Keratinocyte (primary cell): Measurements from ENCODE around the gene DLG1. TPM values are rescaled to one million over a fixed set of nuclear protein-coding genes. Genes with fewer than 3 reads are reported as not detected.

ENCODE experiments used
- DNase-seq: peaks from one replicate; pipeline ENCODE4 v3.0.0-alpha.2; 2011; ENCODE audit warnings: low read depth, missing footprints, low spot score
- FAIRE-seq: peaks from 2 replicates; lab custom pipeline; 2011; peaks lifted over from hg19 to GRCh38; lab: Jason Lieb, UNC
- H2AFZ ChIP-seq: 2 replicates; pipeline ENCODE4 v1.6.0; 2012; ENCODE audit warnings: low read length, control low read depth, inconsistent platforms; ENCODE audit not compliant: control insufficient read depth
- H3K27ac ChIP-seq: 2 replicates; pipeline ENCODE4 v1.5.1; 2011; ENCODE audit warnings: low read length; ENCODE audit not compliant: control insufficient read depth, insufficient read depth
- H3K27me3 ChIP-seq: 3 replicates; pipeline ENCODE4 v1.6.0; 2011; ENCODE audit warnings: low read length; ENCODE audit not compliant: control insufficient read depth, insufficient read depth; ENCODE audit errors: extremely low read depth
- H3K36me3 ChIP-seq, 2 experiments: 2 replicates in 1 of 2; 3 replicates in 1 of 2; pipeline ENCODE4 v1.5.1; 2011; ENCODE audit warnings: low read length in 2 of 2, mild to moderate bottlenecking in 1 of 2; ENCODE audit not compliant: control insufficient read depth in 2 of 2, insufficient read depth in 2 of 2; ENCODE audit errors: extremely low read depth in 1 of 2
- H3K4me1 ChIP-seq: 3 replicates; pipeline ENCODE4 v1.5.1; 2011; ENCODE audit warnings: low read length; ENCODE audit not compliant: control insufficient read depth, insufficient read depth; ENCODE audit errors: extremely low read depth
- H3K4me2 ChIP-seq: 3 replicates; pipeline ENCODE4 v1.6.0; 2011; ENCODE audit warnings: low read depth, low read length; ENCODE audit not compliant: control insufficient read depth, insufficient read depth; ENCODE audit errors: extremely low read depth
- H3K4me3 ChIP-seq, 3 experiments: fragments of 200-600 bp in 1 of 3; sonication (generic) in 1 of 3; 2 replicates in 2 of 3; 3 replicates in 1 of 3; pipeline ENCODE4 v1.5.1; 2011 to 2016; ENCODE audit warnings: low read length in 3 of 3, mild to moderate bottlenecking in 3 of 3, control low read depth in 2 of 3, inconsistent platforms in 1 of 3, low read depth in 1 of 3, mixed read lengths in 1 of 3, mixed run types in 1 of 3, moderate library complexity in 1 of 3; ENCODE audit not compliant: control insufficient read depth in 2 of 3, insufficient read depth in 2 of 3; ENCODE audit errors: extremely low read depth in 1 of 3
- H3K79me2 ChIP-seq: 2 replicates; pipeline ENCODE4 v1.6.0; 2012; ENCODE audit warnings: low read length; ENCODE audit not compliant: control insufficient read depth, insufficient read depth
- H3K9ac ChIP-seq: 3 replicates; pipeline ENCODE4 v1.6.0; 2011; ENCODE audit warnings: low read length; ENCODE audit not compliant: control insufficient read depth, insufficient read depth; ENCODE audit errors: extremely low read depth
- H3K9me1 ChIP-seq: 3 replicates; pipeline ENCODE4 v1.6.0; 2011; ENCODE audit warnings: low read length; ENCODE audit not compliant: control insufficient read depth, insufficient read depth; ENCODE audit errors: extremely low read depth
- H3K9me3 ChIP-seq: 2 replicates; pipeline ENCODE4 v1.5.1; 2012; ENCODE audit warnings: low read depth, low read length; ENCODE audit not compliant: control insufficient read depth
- H4K20me1 ChIP-seq: 3 replicates; pipeline ENCODE4 v1.6.0; 2011; ENCODE audit warnings: low read length; ENCODE audit not compliant: control insufficient read depth, insufficient read depth; ENCODE audit errors: extremely low read depth
- EZH2 ChIP-seq: IDR thresholded peaks from one replicate; pipeline ENCODE4 v1.6.1; 2012; ENCODE audit warnings: inconsistent platforms, mild to moderate bottlenecking, low read length, moderate library complexity
- dilution Hi-C: fragments of 300-500 bp; cut with MboI; formaldehyde crosslinking; loops from one replicate; pipeline ENCODE4 v1.7.0; 2020; ENCODE audit warnings: low sequenced_read_pairs; ENCODE audit not compliant: extremely low pct_ligation_motif_present
- polyA plus RNA-seq, 5 experiments: library from polyadenylated mRNA; depleted of rRNA in 3 of 5; stranded (reverse) in 3 of 5; stranded (forward) in 1 of 5; unstranded in 1 of 5; fragments of >200 nt; gene quantifications; 1 replicate in 1 of 5; 2 replicates in 3 of 5; 3 replicates in 1 of 5; pipeline versions ENCODE4 v1.2.1 to v1.2.3, GENCODE V29; 2011 to 2012; ENCODE audit warnings: missing spikeins in 2 of 5, low read depth in 1 of 5, low replicate concordance in 1 of 5
- TF ChIP-seq, protein P1 (sequence below), 3 experiments: IDR thresholded peaks in 1 of 3; conservative IDR thresholded peaks in 1 of 3; optimal IDR thresholded peaks in 1 of 3; 2 replicates in 2 of 3; 3 replicates in 1 of 3; pipeline versions ENCODE3 to v1.5.1; 2011; ENCODE audit warnings: low read length in 3 of 3, mild to moderate bottlenecking in 3 of 3, moderate library complexity in 2 of 3, control low read depth in 1 of 3, inconsistent platforms in 1 of 3; ENCODE audit not compliant: insufficient read depth in 2 of 3; ENCODE audit errors: extremely low read depth in 1 of 3

The DLG1 gene
- polyA plus RNA-seq, 1 donor (not counting 4 experiments of a cell fraction or from before 2014, with no cell fraction given) = 139 TPM

DNA sequence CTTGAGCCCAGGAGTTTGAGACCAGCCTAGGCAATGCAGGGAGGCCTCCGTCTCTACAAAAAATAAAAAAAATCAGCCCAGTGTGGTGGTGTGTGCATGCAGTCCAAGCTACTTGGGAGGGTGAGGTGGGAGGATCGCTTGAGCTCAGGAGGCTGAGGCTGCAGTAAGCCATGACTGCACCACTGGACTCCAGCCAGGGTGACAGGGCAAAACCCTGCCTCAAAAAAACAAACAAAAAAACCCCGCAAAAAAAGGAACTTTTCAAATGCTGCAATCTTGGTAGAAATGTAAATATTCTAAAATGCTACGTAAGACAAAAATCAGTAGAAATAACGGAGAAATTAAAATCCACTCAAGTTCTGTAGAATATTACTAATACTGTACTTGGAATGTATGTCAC lies 160.7 kb downstream of the DLG1 start:
- Histone ChIP-seq H3K79me2 (peaks cover 3% of the 10 kb centered on the region), H3K27ac (no peak overlapping the region), H3K4me2 (no peak overlapping the region), H4K20me1 (no peaks in the 10 kb centered on the region), H3K9me1 (peaks cover 2% of the 10 kb centered on the region), H3K9ac (no peak overlapping the region), H3K27me3 (no peaks in the 10 kb centered on the region), H3K4me3 (no peak overlapping the region), H3K9me3 (no peaks in the 10 kb centered on the region), H3K36me3 (peaks cover 23 to 42% of the 10 kb centered on the region in 2 experiments), H3K4me1 (no peaks in the 10 kb centered on the region), H2AFZ (no peak overlapping the region)
- FAIRE-seq = no peak
- no peak for TF ChIP-seq EZH2
- TF ChIP-seq, protein P1, sequence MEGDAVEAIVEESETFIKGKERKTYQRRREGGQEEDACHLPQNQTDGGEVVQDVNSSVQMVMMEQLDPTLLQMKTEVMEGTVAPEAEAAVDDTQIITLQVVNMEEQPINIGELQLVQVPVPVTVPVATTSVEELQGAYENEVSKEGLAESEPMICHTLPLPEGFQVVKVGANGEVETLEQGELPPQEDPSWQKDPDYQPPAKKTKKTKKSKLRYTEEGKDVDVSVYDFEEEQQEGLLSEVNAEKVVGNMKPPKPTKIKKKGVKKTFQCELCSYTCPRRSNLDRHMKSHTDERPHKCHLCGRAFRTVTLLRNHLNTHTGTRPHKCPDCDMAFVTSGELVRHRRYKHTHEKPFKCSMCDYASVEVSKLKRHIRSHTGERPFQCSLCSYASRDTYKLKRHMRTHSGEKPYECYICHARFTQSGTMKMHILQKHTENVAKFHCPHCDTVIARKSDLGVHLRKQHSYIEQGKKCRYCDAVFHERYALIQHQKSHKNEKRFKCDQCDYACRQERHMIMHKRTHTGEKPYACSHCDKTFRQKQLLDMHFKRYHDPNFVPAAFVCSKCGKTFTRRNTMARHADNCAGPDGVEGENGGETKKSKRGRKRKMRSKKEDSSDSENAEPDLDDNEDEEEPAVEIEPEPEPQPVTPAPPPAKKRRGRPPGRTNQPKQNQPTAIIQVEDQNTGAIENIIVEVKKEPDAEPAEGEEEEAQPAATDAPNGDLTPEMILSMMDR (optimal IDR thresholded peaks at IDR 0.05 in 1 of 3, IDR thresholded peaks at IDR 0.05 in 1 of 3, conservative IDR thresholded peaks at IDR 0.05 in 1 of 3; ENCODE audit: extremely low read depth in 1 of 3, insufficient read depth in 2 of 3, low read length in 3 of 3) = no peak
- no peak for DNase-seq
- dilution Hi-C loops = no loop called here

DNA sequence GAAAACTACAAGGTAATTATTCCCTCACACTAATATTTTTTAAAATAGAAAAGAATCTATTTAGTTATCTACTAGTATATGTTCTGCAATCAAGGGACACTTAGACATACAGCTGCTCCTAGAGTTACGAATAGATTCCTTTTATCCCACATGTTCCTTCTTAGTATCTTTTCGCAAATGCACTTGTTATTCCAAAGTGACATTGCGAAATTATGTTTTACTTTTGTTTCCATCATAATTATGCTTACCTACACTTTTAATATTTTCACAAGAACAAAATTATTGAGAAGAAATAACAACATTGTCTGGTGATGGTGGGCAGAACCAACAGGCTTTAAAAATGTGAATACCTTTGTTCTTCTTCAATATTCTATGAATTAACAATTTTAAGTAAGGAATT lies 161.7 kb downstream of the DLG1 start:
- no peak for DNase-seq
- H3K4me1 ChIP-seq = no peaks in the 10 kb centered on the region
- dilution Hi-C loops = no loop called here
- no peak overlapping the region for H3K4me2 ChIP-seq
- no peak for TF ChIP-seq EZH2
- TF ChIP-seq, protein P1 (optimal IDR thresholded peaks at IDR 0.05 in 1 of 3, IDR thresholded peaks at IDR 0.05 in 1 of 3, conservative IDR thresholded peaks at IDR 0.05 in 1 of 3; ENCODE audit: extremely low read depth in 1 of 3, insufficient read depth in 2 of 3, low read length in 3 of 3) = no peak
- peaks cover 23 to 42% of the 10 kb centered on the region in 2 experiments for H3K36me3 ChIP-seq
- FAIRE-seq = no peak
- peaks cover 3% of the 10 kb centered on the region for H3K79me2 ChIP-seq
- H3K4me3 ChIP-seq = no peak overlapping the region
- no peak overlapping the region for H2AFZ ChIP-seq
- peaks cover 2% of the 10 kb centered on the region for H3K9me1 ChIP-seq
- no peaks in the 10 kb centered on the region for H3K27me3 ChIP-seq
- H3K27ac ChIP-seq = no peak overlapping the region
- no peaks in the 10 kb centered on the region for H4K20me1 ChIP-seq
- no peak overlapping the region for H3K9ac ChIP-seq
- no peaks in the 10 kb centered on the region for H3K9me3 ChIP-seq
